ENCODE measurements around the gene HSPA4. TPM values are rescaled to one million over a fixed set of nuclear protein-coding genes. Genes with fewer than 3 reads are reported as not detected.

The HSPA4 gene
- total RNA-seq, 1 experiment from 2014 or later: 296 TPM

DNA sequence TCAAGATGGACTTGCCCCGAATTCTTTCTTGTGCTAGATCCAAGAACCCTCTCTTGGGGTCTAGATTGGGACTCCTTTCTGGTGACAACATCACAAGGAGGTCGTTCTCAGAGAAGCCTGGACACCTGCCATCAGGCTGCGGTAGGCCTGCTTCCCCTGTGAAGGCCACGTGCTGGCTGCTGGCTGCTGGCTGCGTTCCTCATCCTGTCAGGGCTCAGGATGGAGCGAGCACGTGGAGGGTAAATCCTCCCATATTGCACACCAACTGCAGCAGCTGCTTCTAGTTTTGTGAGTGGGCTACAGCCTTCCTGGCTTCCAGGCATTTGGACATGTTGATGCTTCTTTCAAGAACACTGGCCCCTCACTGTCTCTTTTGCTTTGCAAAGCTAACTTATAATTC lies 95.6 kb downstream of the HSPA4 start:
- no peak for DNase-seq
- H3K27me3 Mint-ChIP-seq (ENCODE audit: unreplicated experiment): peaks cover 42% of the 10 kb centered on the region
- no TSS peak for BruUV-seq (replicated peaks)
- H3K4me3 Mint-ChIP-seq (ENCODE audit: low read depth, unreplicated experiment): no peak overlapping the region
- no peaks in the 10 kb centered on the region for H3K9me3 Mint-ChIP-seq (ENCODE audit: low read depth, unreplicated experiment)
- no peak overlapping the region for H3K27ac Mint-ChIP-seq (ENCODE audit: unreplicated experiment)
- TF ChIP-seq, protein P1, sequence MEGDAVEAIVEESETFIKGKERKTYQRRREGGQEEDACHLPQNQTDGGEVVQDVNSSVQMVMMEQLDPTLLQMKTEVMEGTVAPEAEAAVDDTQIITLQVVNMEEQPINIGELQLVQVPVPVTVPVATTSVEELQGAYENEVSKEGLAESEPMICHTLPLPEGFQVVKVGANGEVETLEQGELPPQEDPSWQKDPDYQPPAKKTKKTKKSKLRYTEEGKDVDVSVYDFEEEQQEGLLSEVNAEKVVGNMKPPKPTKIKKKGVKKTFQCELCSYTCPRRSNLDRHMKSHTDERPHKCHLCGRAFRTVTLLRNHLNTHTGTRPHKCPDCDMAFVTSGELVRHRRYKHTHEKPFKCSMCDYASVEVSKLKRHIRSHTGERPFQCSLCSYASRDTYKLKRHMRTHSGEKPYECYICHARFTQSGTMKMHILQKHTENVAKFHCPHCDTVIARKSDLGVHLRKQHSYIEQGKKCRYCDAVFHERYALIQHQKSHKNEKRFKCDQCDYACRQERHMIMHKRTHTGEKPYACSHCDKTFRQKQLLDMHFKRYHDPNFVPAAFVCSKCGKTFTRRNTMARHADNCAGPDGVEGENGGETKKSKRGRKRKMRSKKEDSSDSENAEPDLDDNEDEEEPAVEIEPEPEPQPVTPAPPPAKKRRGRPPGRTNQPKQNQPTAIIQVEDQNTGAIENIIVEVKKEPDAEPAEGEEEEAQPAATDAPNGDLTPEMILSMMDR (IDR thresholded peaks at IDR 0.05; ENCODE audit: unreplicated experiment): no peak
- no peaks in the 10 kb centered on the region for H3K36me3 Mint-ChIP-seq (ENCODE audit: insufficient read depth, unreplicated experiment)
- no peaks in the 10 kb centered on the region for H3K4me1 Mint-ChIP-seq (ENCODE audit: low read depth, unreplicated experiment)
- intact Hi-C loops (cut with micrococcal nuclease; ENCODE audit: unreplicated experiment): no loop called here
- CTCF ChIA-PET: no interaction called here

DNA sequence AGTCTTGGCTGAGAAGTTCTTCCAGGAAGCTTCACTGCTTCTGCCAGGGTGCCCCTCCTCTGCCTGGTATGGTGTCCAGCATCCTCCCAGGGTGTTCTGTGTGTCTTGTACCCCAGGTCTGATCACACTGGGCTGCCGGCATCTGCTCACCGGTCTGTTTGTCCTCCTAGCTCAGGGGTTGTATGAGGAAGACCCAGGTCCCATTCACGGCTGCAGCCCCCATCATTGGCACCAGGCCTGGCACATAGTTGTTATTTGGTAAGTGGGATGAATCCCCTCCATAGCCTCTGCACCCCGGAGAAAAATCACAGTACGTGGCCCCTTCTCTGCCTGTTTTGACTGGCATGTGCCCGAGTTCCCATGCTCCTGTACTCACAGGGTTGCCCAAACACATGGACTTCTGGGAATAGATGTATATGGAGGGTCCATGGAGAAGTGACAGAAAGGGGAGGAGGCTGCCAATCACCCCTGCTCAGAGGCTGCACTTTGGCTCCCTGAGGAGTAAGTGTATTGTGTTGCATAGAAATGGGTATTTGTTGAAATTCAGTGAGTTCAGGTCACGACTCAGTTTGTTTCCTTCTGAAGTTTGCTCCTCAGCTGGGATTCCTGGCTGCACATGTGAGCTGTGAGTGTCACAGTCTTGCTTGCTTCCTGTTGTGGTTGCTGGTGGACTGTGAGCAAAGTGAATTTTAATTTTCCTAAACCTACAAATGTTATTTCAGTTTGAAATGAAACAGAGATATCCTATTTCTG lies 96.2 kb downstream of the HSPA4 start:
- BruUV-seq (replicated peaks): no TSS peak
- intact Hi-C loops (cut with micrococcal nuclease; ENCODE audit: unreplicated experiment): no loop called here
- Mint-ChIP-seq H3K9me3 (ENCODE audit: low read depth, unreplicated experiment) (no peaks in the 10 kb centered on the region), H3K4me3 (ENCODE audit: low read depth, unreplicated experiment) (no peak overlapping the region), H3K36me3 (ENCODE audit: insufficient read depth, unreplicated experiment) (no peaks in the 10 kb centered on the region), H3K4me1 (ENCODE audit: low read depth, unreplicated experiment) (no peaks in the 10 kb centered on the region), H3K27ac (ENCODE audit: unreplicated experiment) (no peak overlapping the region), H3K27me3 (ENCODE audit: unreplicated experiment) (peaks cover 43% of the 10 kb centered on the region)
- CTCF ChIA-PET: no interaction called here
- DNase-seq: no peak
- TF ChIP-seq, protein P1 (IDR thresholded peaks at IDR 0.05; ENCODE audit: unreplicated experiment): no peak

DNA sequence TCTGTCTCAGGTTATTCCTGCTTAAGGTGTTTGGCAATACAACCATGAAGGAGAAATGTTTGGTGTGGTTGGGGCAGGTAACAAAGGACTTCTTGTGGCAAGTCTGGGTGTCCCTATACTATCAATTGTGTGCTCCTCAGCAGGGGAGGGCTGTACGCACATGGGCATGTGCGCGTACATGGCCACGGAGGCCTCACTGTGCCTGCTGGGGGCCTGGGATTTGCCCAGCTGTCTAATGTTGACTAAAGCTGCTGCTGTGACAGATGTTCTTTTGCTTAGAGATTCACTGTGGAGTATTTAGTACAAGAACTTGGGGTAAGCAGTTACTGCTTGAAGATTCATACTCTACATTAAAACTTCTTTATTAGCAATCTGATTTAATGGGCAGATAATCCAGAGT lies 97.5 kb downstream of the HSPA4 start:
- CTCF ChIA-PET: no interaction called here

DNA sequence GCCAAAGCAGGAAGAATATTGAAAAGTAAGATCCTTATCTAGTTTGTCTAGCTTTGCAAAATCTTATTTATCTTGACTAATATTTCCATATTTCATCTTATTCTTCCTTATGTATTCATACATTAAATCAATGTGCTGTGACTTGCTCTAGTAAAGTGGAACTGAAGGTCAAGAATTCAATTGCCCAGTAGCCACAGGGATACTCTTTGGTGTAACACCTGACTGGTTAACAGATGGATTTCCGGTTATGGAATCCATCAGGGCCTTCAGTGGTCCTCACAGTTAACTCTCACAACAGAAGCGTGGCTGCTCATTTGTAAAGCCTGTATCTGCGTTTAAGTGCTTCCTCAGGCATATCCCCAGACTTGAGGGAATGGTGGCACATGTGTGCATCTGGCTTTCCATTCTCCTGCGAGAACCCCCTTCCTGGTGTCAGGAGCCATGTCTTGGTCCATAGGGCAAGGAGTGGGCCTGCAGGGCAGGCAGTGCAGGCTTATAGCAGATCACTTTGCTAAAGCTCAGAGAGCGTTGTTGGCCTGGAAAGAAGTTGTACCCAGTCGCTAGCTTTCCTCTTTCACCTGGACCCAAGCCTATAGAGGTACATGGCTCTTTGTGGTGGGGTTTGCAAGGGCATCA lies 99.2 kb downstream of the HSPA4 start:
- intact Hi-C loops (cut with micrococcal nuclease; ENCODE audit: unreplicated experiment): no loop called here

More for the DNA sequence above, 97.5 kb downstream of the HSPA4 start:
- TF ChIP-seq, protein P1 (IDR thresholded peaks at IDR 0.05; ENCODE audit: unreplicated experiment): no peak
- Mint-ChIP-seq H3K36me3 (ENCODE audit: insufficient read depth, unreplicated experiment) (no peaks in the 10 kb centered on the region), H3K27me3 (ENCODE audit: unreplicated experiment) (peaks cover 43% of the 10 kb centered on the region), H3K27ac (ENCODE audit: unreplicated experiment) (no peak overlapping the region), H3K4me3 (ENCODE audit: low read depth, unreplicated experiment) (no peak overlapping the region), H3K9me3 (ENCODE audit: low read depth, unreplicated experiment) (no peaks in the 10 kb centered on the region), H3K4me1 (ENCODE audit: low read depth, unreplicated experiment) (no peaks in the 10 kb centered on the region)
- intact Hi-C loops (cut with micrococcal nuclease; ENCODE audit: unreplicated experiment): no loop called here
- no peak for DNase-seq
- BruUV-seq (replicated peaks): no TSS peak

More for the DNA sequence above, 99.2 kb downstream of the HSPA4 start:
- H3K4me1 Mint-ChIP-seq (ENCODE audit: low read depth, unreplicated experiment): no peaks in the 10 kb centered on the region
- DNase-seq: no peak
- H3K27me3 Mint-ChIP-seq (ENCODE audit: unreplicated experiment): peaks cover 51% of the 10 kb centered on the region
- H3K27ac Mint-ChIP-seq (ENCODE audit: unreplicated experiment): no peak overlapping the region
- TF ChIP-seq, protein P1 (IDR thresholded peaks at IDR 0.05; ENCODE audit: unreplicated experiment): no peak
- no peaks in the 10 kb centered on the region for H3K9me3 Mint-ChIP-seq (ENCODE audit: low read depth, unreplicated experiment)
- BruUV-seq (replicated peaks): no TSS peak
- H3K36me3 Mint-ChIP-seq (ENCODE audit: insufficient read depth, unreplicated experiment): no peaks in the 10 kb centered on the region
- CTCF ChIA-PET: interaction anchor here (0.7 kb wide), 1 partner anchor 318 kb away, joined by 4 read pairs; no protein-coding TSS in a partner anchor
- H3K4me3 Mint-ChIP-seq (ENCODE audit: low read depth, unreplicated experiment): no peak overlapping the region
